HG03354 (cell line): ENCODE measurements around the gene DDX23.
"Not testable (repeated sequence)": the region's sequence is repeated elsewhere in the genome, so short reads cannot be mapped to it uniquely, and the experiment has no call there.

ENCODE experiments used
- ATAC-seq: cut with Tn5 transposase; IDR thresholded peaks from one replicate; pipeline ENCODE4 v1.9.1; 2021; ENCODE audit warnings: mild to moderate bottlenecking; ENCODE audit not compliant: unreplicated experiment, poor library complexity, severe bottlenecking

The DDX23 gene

DNA sequence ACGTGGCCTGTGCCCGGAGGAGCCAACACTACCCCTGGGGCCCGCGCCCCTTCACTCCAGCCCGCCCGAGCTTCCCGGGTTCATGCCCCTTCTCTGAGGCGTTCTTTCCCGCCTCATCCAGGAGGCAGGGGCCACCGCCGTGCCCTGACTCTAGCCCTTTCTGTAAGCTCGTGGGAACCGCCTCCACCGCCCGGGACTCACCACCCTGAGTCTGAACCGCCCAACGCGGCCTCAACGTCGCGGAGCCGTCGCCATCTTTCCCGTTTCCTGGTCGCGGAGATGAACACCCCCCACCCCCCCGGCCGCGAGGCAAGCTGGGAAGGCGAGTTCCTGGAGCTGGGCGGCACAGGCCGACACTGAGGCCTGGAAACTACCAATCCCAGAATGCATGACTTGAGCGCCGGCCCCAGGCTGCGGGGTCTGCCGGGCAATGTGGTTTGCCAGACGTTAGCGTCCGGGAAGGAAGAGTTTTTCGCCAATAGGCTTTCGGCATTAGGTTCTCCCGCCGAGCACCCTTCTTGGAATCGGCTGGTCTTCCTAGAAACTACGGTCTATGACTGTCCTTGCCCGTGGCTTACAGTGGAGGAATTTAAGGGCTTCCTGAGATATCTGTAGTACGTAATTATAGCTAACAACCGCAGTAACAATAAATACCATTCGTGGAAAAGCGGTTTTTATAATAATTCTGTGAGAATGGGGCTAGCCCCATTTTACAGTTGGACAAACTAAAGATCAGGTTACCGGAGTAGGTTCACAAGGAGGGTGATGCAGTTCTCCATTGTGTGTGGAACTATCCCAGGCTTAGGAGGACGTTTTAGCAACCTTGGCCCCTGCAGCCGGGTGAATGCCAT is at the start of gene DDX23:
Gene DDX23 (minus strand): TSS at position 281 of the 851 bp plus-strand sequence. CDS start 6,381 bp downstream, outside the sequence.
- peak; percentile 94 for ATAC-seq

DNA sequence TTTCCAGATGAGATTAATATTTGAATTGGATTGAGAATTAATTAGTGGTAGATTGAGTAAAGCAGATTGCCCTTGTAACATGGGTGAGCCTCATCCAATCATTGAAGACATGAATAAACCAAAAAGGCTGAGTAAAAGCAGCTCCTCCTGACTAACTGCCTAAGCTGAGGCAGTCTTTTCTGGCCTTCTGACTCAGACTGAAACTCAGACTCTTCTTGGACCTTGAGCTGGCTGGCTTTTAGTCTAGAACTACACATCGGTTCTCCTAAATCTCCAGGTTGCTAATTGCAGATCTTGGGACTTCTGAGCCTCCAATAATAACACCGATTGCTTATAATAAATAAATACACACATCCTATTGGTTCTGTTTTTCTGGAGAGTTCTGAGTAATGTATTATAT is 49.3 kb upstream of the DDX23 start:
- no peak for ATAC-seq

DNA sequence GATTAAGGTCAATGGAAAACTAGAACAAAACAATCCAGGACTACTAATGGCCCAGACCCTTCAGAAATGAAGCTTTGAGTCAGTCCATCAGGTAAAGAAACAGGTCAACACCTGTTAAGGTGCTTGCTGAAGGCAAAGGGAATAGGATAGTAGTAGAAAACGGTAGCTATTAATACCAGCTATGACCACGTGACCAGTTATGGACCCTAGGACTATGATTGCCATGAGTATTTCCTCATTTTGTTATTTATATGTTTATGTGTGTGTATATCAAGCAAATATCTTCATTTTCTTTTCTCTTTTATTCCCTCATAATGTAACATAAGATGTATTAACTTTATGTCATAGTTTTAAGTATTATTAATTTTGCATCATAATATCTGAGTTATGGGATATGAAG is 47.7 kb upstream of the DDX23 start:
- ATAC-seq = no peak

DNA sequence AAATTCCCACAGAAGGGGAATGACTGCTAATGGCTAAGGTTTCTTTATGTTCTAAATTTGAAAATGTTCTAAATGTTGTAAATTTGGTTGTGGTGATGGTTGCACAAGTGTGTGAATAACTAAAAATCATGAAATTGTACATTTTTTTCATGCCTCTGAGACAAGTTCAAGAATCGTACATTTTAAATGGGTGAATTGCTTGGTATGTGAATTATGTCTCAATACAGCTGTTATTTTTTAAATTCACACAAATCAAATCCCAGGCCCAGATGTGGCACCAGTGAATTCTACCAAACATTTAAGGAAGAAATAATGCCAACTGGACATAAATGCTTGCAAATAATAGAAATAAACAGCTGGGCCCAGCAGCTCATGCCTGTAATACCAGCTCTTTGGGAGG is 42.3 kb upstream of the DDX23 start:
- ATAC-seq = no peak

DNA sequence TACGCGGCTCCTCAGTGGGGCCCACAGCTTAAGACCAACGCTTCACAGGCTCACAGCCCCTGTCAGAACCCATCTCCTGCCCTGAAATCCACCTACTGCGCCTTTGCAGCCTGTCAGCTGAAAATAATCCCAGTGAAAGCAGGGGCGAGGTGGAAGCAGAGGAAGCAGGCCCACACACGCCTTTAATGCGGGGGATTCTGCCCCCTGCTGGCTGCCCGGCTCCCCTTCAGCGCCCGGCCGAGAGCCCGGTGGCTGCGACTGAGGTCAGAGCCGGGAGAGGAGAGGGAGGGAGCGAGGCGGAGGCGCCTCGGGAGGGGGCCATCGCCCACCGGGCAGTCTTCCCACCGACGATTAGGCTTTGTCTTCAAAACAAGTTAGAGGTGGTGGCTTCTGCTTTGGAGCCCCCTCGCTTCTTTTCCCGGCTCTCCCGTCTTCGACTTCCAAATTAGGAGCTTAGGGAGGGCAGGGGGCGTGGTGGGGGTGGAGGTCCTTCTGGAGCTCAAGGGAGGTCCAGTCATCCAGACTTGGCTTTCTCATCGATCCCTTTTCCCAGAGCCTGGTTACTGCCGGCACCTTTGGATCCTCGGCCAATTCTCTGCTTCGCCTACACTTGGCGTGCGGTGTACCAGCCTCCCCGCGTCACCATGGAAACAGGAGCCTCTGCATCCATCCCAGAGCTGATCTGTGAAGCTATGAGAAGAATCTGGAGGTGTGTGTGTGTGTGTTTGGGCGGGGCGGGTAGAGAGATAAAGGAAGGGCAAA is 38.9 kb upstream of the DDX23 start:
- no peak for ATAC-seq

DNA sequence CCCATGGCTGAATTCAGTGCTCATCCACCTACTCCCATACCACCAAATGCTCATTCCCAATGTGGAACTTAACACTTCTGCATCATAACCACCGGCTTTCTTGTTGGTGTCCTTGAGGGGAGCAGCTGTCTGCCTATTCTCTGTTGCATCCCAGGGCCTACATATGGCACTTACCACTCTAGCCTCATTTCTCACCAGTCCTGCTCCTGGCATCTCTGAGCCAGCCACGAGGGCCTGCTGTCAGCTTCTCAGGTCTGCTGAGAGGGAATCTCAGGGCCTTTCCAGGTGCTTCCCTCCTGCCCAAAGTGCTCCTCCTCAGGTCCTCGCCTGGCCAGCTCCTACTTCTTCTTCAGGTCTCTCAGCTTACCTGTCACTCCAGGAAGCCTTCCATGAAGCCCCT is 37.7 kb upstream of the DDX23 start:
- ATAC-seq = no peak

DNA sequence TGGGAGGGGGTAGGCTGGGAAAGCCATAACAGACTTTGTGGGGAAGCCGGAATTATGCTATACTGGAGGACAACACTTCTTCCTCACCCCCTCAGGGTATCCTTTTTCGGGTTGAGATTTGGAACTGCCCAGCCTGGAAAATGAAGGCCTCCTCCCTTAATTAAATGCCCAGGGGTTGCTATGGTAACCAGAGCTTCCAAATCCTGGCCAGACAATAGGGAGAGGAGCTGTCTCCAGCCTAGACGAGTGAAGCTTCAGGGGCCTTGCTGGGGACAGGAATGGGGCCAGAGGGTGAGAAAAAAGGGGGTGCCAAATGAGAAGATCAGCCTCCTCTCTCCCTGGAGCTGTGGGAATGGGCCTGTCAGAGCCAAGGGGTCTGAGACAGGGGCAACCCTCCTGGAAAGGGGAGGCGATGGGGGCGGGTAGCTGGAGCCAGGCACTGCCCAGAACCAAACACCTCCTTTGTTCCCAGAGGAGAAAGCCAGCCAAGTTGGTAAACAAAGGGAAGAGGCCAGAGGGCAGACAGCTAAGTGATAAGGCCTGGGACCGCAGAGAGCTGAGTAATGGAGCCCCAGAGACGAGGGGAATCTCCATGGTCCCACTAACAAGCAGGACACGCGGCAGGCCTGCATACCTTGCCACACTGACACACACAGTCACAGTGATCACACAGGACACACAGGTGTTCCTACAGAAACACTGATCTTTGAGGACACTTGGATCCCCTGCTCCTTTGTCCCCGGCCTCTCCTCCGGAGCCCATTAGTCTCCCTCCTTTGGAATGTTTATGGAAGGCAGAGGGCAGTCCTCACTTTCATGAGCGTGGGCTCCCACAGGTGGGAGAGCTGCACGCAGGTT is 31.6 kb upstream of the DDX23 start:
- no peak for ATAC-seq

DNA sequence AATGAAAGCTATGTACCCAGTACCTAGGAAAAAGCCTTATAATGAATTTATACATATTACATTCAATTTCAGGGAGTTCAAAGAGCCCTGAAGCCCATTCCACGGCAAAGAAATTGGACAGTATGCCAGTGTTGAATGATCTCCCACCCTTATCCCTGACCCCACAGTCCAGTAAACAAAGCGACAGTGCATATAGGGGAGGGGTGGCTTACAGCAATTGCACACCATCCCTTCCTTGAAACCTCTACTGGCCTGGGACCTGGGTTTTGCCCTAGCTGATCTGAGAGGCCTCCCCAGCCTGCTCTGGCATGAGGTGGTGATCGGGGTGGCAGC is 31.0 kb upstream of the DDX23 start:
- no peak for ATAC-seq

DNA sequence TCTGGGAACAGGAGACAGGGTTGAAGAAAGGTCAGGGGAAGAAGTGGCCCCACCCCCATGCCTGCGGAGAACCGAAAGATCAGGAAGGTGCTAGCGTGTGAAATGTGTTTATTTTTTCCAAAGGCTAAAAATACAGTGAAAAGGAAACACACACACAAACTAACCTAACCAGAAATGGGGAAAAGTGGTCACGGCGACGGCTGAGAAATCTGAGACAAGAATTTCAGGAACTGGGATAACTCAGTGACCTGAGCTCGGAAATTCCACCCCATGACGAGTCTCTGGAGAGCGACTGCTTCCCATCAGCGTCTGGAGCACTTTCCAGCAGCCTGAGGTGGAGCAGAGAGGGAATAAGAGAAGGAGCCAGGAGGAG is 30.3 kb upstream of the DDX23 start:
- no peak for ATAC-seq

DNA sequence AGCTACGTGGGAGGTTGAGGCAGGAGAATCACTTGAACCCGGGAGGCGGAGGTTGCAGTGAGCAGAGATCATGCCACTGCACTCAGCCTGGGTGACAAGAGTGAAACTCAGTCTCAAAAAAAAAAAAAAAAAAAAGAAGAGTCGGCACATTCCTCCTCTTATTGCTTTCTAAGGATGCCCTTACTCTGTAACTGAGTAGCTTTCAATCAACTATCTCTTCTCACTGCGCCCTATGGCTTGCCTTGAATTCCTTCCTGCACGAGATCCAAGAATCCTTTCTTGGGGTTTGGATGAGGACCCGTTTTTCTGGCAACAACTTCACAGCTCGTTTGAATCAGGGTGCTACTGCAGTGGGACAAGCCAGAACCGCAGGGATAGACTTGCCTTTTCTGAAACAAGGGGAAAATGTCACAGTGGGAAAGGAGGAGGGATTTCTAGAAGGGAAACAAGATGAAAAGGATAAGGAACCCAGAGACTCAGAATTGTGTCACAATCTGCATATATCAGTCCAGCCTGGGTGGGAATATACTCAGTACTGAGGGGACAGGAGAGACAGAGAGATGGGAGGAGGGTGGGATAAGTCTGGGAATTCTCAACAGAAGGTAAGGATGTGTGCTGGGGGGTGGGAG is 29.8 kb upstream of the DDX23 start:
- no peak for ATAC-seq

DNA sequence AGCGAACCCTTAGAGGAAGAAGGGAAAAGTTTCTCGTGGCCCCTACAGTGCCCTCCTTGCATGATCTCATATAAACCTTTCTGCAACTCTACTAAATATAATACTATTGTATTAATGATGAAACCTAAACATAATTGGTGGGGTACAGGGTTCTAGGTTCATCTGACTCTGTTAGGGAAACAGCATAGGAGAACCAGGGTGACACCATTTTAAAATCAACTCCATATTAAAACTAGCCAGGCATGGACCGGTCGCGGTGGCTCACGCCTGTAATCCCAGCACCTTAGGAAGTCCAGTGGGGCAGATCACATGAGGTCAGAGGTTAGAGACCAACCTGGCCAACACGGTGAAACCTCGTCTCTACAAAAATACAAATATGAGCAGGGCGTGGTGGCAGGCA is 28.7 kb upstream of the DDX23 start:
- no peak for ATAC-seq

DNA sequence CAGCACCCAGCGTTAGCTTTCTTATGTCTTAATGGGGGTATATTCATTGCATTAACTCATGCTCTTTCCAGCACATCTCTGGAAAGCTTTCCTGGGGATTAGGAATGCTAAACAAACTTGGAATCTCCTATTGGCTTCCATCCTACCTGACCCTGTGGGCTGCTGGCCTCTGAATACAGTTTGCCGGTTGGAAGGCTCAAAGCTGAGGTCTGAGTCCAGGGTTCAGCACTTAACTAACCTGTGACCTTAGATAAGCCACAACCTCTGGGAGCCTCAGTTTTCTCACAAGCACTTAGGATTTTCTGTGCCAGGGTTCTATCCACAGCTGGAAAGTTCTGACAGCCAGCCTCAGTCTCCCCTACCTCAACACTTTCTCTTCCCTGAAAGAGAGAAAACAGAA is 26.6 kb upstream of the DDX23 start:
- ATAC-seq = no peak

DNA sequence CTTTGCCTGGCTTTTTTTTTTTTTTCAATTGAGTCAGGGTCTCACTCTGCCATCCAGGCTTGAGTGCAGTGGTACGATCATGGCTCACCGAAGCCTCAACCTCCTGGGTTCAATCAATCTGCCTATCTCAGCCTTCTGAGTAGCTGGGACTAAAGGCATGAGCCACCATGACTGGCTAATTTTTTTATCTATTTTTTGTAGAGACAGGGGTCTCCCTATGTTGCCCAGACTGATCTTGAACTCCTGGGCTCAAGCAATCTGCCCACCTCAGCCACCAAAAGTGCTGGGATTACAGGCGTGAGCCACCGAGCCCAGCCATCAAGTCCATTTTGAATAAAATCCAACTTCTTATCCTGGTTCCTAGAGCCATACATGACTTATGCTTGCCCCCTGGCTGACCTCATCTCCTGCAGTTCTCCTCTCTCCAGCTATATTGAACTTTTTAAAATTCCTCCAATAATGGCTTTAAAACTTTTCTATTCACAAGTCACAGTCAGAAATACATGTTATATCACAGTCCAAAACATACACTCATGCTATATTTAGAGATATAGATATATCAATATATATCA is 24.1 kb upstream of the DDX23 start:
- no peak for ATAC-seq

DNA sequence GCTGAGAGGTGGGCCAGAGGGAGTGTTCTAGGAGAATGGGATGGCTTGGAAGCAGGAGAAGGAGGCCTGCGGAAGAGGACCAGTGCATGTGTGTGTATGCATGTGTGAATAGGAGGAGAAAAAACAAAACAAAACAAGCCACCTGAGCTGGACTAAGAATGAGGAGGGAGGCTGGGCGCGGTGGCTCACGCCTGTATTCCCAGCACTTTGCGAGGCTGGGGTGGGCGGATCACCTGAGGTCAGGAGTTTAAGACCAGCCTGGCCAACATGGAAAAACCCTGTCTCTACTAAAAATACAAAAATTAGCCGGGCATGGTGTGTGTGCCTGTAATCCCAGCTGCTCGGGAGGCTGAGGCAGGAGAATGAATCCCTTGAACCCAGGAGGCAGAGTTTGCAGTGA is 21.6 kb upstream of the DDX23 start:
- not testable (repeated sequence) for ATAC-seq

DNA sequence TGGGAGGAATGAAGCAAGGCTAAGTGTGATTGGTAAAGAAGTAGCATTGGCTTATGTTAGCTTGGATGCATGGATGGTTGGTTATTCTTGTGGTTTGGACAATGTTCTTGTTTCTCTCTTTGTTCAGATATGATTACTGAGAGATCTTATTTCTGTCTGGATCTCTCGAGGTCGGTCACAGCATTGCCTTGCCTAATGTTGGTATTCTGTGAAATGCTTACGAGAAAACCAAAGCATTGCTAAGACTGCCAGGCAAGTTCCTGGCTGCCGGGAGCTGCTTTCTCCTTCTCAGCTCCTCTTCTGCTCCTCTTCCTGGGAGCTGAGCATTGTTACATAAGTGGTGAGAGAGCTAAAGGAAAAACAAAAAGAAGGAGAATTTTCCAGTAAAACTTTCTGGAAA is 21.1 kb upstream of the DDX23 start:
- ATAC-seq = no peak

DNA sequence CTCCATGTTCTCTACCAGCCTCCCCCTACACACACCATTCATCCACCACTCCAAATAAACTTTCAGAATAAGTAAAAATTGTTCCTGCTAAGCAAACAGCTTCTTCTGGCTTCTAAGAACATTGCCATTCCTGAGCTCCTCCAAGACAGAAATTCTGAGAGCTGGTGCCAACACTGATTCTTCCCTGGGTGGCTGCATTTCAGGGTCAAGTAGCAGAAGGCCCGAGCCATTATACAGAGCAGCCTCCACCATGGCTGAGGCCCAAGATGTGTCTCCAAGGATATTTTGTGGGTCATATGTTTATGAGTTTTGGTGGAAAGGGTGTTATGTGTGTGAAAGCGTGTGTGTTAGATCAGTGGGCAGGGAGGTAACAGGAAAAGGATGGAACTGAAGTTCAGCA is 17.2 kb upstream of the DDX23 start:
- ATAC-seq = no peak

DNA sequence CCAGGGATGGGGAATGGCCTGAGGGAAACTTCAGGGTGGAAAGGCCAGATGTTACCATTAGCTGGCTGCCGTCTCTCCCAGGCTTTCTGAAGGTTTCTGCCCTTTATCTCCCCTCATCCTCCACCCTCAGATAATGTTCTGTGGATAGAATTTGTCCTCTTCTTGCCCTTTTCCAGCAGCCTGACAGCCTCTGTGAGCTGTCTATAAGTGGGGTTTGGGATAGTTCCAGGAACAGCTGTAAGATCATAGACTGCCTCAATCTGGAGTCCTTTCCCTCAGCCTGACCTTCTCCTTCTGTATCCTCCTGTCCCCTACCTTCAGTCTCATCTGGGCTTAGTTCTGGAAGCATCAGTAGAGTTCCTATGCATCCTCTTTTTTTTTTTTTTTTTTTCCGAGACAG is 16.5 kb upstream of the DDX23 start:
- ATAC-seq = no peak

DNA sequence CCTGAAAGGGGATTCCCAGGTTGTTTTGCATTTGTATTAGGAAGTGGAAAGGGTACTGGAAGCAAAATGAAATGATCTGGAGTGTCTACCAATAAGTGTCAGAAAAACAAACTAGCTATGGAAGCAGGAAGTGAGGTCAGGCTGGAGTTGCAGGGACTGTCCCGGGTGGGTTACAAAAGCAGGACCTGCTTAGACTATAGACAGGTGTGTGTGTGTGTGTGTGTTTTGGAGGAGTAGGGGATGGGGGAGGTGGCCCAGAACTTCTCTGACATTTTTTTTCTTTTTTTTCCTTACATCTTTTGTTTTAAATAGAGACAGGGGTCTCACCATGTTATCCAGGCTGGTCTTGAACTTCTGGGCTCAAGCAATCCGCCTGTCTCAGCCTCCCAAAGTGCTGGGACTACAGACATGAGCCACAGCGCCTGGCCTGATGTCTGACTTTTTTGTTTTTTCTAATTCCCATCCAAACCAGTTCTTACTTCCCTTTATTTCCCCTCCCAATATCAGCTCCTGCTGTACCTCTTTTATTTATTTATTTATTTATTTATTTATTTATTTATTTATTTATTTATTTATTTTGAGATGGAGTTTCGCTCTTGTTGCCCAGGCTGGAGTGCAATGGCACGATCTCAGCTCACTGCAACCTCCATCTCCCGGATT is 14.2 kb upstream of the DDX23 start:
- ATAC-seq = peak; percentile 58
